ENCODE results near the gene DNAJC13.

Gene DNAJC13

GRCh38 chr3:132405609-132406299 is 11.5 kb upstream of the DNAJC13 start:
- DNase-seq, result no peak

GRCh38 chr3:132406587-132406986 is 10.7 kb upstream of the DNAJC13 start:
- no peak for DNase-seq

GRCh38 chr3:132407025-132407424 is 10.3 kb upstream of the DNAJC13 start:
- no peak for DNase-seq

DNA sequence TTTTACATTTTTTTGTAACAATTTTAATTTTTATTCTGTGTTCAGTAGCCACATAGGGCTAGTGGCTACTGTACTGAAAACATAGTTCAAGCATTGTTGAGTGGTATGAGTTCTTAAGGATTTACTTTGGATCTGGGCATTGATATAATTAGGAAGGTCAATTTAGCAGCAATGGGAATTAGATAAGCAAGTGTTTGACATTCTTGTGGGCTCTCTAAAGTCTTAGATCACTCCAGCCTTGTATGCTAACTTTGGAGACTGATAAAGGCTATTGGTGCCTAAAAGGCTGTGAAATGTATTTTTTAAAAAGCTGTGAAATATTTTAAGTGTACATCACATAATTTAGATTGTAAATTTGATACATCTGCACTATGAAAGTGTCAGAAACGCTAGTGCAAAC is 2.5 kb upstream of the DNAJC13 start:
- no peak for DNase-seq

DNA sequence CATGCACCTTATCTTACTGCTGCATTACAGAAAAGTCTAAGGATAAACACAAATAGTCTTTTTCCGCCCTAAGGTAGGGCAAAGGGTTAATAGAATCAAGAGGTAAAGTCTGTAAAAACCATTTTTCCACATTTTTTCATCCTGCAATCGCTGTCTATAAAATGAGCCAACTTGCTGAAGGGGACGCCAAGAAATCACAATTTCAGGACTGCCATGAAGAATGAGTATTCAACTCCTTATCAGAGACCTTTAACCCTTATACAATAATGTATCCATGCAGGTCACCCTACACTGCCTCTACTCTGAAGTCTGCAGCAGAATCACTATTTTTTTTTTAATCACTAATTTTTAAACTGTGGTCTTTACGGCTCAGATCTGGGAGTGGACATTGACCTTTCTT is 1.1 kb upstream of the DNAJC13 start:
- no peak for DNase-seq

DNA sequence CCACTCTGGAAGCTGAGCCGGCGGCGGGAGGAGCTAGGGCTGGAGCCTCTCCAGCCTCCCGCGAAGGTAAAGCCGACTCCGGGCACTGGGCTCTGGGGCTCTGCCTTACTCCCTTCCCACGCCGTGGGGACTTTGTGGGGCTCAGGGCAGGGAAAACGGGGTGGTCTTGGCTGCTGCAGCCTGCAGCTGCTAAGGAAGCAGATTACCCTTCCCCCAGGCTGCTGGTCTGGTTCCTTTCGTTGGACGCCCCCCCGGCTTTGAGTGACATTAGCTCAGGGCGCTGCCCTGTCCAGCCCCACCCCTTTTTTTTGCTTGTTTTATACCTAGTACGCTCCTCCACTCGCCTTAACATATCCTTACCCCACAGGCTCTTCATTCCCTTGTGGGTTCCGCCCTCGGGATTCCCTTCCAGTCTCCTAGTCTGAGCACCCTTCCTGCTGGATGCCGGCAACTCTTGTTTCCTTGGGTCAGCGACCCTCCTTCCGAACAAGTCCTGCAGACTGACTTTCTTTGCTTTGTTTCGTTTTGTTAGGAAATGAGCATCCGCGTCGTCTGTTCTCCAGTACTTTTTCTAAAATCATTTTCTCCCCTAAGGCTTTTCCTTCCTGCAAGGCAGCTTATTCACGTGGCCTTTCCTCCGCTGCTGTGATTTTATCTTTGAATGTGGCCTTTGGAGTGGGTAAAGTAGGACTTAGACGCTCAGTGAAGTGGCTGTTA is 551 bp downstream of the DNAJC13 start:
- DNase-seq, result peak; percentile 62

DNA sequence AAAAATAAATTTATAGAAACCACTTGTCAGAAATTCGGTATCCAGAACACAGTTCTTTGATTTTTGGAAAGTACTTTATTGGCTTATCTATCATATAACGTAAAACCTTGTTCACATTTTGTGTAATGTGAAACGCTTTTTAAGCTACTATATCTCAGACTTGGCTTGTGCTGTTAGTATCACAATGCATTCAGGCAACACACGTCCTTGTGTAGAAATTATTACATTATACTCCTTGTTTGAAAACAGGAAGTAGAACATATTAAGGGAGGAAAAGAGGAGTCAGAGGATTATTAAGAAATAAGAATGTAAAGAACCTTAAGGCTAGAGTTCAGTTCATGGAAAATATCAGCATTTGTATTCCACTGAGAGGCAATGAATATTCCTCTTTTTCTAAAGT is 1.6 kb downstream of the DNAJC13 start:
- DNase-seq, result peak; percentile 64

GRCh38 chr3:132421832-132422231 is 4.5 kb downstream of the DNAJC13 start:
- DNase-seq, result no peak

GRCh38 chr3:132422531-132422930 is 5.2 kb downstream of the DNAJC13 start:
- DNase-seq, result no peak

DNA sequence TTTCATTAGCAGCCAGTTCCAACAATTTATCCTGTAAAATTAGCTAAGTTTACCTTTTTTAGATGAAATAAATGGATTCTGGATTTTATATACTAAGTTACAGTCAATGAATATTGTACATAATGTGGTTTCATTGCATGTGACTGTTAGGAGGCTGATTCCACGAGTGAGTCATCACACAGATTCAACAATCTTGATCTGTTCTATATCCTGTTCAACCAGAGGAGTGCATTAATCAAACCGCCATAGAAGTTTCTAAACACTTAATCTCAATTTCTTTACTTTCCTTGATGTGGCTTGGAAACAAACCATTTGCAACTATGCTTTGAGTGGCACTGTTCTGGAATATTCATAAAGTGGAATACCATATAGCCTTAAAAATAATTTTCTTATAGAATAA is 15.3 kb downstream of the DNAJC13 start:
- DNase-seq, result no peak

GRCh38 chr3:132433121-132433520 is 15.8 kb downstream of the DNAJC13 start:
- DNase-seq, result no peak

GRCh38 chr3:132435224-132435910 is 18.1 kb downstream of the DNAJC13 start:
- DNase-seq, result no peak

DNA sequence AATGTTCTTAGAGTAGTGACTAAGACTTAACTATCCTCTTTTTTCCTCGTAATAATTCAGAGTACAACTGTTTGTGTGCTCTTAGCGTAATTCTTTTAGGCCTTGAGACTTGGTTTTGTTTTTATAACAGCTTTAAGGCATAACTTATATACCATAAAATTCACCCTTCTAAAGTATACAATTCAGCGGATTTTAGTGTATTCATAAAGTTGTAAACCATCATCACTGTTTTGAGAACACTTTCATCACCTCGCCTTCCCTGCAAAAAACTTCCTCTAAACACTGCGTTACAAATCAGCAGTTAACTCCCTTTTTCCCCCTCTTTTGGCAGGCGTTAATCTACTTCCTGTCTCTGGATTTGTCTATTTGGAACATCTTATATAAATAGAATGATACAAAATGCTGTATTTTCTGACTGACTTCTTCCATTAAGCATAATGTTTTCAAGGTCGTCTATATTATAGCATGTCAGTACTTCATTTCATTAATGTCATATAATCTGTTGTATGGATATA is 18.7 kb downstream of the DNAJC13 start:
- DNase-seq, result no peak

DNA sequence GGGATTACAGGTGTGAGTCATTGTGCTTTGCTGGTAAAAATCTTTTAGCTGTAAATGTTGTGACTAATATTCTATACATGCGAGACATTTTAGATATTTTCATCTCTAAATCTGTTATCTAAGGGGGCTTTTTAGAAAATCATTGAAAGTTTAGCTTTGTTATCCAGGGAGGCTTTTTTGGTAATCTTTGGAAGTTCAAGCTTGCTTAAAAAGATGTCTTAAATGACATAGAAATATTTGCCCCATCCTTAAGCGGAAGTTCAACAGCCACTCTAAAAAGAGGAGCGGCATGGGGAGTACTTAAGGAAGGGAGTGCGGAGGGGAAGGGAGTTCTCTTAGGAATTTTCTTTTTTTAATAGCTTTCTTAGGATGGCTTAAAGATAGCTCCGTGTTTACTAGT is 26.1 kb downstream of the DNAJC13 start:
- no peak for DNase-seq

DNA sequence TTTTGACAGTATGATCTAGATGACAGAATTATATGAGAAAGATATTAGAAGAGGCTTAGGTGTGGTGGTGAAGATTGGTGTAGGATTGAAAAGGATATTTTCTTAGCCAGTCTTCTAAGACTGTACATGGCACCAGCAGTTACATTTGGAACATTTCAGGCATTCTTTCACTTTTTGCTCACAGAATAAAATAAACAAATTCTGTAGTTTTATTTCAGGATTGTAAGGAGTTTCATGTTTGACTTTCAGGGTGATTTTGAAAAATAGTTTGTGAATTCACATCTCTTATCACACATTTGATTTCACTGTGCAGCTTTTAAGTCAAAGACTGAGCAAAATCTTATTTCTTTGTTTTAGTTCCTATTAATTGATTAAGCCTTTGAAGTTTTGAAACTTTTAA is 27.1 kb downstream of the DNAJC13 start:
- DNase-seq, result no peak

DNA sequence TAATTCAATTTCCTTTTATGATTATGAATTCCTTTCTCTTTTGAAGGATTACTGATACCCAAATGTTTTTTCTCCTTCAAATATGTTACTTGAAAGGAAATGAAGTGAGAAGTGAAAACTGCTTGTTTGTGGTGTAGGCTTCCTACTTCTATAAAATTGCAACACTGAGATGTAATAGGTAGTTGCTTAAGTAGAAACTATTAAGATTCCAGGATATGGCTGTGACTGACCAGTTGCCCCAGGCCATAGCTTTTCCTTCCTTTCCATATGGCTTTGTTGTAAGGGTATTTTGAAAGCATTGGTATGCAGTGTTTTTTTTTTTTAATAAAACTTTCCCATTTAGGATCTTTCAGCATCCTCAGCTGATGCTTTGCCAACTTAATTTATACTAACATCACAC is 28.5 kb downstream of the DNAJC13 start:
- peak; percentile 80 for DNase-seq

DNA sequence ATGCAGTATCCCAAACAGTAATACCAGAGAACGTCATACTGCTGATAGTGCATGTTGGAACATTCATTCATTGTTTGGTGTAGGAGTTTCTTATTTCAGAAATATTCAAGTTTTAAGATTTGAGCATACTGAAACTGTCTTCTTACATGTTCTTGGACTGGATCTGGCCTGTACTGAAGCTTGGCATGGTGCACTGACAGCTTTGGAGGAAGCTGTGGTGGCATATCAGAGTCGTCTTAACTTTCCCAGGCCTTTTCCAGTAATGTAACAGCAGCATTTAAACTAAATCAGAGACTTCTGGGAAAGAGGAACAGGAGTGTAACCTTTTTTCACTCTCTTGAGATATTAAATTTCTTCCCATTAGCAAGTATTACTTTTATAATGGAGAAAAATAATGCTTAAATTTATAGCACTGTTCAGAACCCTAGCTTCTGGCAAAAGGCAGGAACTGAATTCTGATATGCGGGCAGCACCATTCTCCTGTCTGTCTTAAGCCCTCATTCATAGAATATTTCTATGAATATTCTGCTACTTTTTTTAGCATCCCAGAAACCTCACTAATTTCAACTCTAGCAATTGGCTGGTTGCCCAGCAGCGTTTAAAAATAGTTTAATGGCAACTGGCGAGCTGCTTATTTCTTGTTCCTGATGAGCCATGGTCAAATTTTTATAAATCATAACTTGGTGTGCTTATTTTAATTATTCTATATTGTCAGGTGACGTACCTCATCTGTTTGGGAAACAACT is 31.1 kb downstream of the DNAJC13 start:
- no peak for DNase-seq

DNA sequence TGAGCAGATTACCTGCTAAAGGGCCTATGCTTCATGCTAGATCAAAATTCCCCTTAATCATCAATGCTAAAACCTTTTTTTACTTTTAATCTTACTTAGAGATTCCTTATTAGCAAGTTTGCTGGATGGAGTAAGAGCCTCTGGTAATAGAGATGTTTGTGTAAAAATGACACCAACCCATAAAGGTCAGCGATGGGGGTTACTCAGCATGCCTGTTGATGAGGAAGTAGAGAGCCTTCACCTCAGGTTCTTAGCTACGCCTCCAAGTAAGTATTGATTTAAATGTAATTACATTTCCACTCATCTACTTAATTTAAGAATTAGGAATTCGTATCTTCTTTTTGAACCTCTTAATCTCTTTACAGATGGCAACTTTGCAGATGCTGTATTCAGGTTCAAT is 38.8 kb downstream of the DNAJC13 start:
- DNase-seq, result no peak

DNA sequence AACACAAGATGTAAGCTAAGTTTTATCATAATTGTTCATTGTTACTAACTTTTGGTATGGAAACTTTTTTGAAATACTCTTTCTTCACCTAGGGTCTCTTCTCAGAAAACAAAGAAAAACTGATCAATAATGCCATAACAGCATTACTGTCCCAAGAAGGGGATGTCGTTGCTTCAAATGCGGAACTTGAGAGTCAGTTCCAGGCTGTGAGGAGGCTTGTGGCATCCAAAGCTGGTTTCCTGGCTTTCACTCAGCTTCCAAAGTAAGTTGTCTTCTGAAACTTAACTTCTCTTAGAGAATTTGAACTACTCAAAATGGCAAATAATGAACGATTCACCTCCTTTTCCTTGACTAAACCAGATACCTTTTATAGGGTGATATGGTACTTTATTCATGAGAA is 39.3 kb downstream of the DNAJC13 start:
- no peak for DNase-seq

DNA sequence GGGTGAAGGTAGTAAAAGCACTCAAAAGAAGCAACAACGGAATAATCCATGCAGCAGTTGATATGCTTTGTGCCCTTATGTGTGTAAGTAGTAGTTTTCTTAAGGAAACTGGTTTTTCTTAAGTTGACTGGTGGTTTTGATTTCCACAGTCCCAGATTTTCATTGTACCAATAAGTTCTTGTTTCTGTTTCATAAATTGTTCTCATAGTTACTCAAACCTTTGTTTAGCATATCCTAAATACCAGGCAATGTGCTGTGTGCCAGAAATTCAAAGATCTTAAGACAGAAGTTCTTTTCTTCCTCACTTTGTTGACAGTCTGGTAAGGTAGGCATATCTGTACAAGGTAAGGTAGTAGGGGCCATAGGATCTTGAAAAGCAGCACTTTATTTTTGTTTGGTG is 40.0 kb downstream of the DNAJC13 start:
- DNase-seq, result no peak

DNA sequence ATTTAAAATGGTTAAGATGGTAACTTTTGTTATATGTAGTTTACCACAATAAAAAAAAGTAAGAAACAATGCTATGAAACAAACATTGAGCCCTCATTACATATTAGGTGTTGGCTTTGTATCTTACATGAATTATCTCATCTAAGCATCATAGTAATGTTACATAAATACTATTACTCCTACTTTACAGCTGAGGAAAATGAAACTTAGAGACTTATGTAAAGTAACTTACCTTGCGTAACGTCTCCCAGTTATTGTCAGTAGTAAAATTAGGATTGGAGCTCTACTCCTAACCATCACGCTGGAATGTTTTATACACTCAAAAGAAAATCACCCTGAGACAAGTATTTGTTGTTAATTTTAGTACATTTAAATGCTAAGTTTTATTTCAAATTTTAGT is 42.2 kb downstream of the DNAJC13 start:
- no peak for DNase-seq

DNA sequence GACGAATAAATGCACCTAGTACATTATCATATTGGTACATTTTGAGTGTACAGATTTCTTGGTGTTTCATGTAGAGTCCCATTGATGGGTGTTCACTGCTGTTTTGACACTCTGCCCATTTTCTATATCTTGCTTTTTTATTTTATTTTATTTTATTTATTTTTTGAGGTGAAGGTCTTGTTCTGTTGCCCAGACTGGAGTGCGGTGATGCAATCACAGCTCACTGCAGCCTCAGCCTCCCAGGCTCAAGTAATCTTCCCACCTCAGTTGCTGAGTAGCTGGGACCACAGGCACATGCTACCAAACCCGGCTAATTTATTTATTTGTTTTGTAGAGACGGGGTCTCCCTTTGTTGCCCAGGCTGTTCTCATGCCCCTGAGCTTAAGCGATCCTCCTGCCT is 44.2 kb downstream of the DNAJC13 start:
- DNase-seq, result no peak

- no peak for DNase-seq
Measured at GRCh38 chr3:132464066-132464465, 46.8 kb downstream of the DNAJC13 start.

All from GF-D8 (cell line).